K562 (cell line): Measurements from ENCODE around the gene CSNK1G2. TPM values are rescaled to one million over a fixed set of nuclear protein-coding genes. Genes with fewer than 3 reads are reported as not detected.

Source experiments
- ARID2 ChIP-seq: fragments of 450-650 bp; IDR thresholded peaks from 2 replicates; pipeline ENCODE4 v1.6.1; 2017; ENCODE audit warnings: antibody characterized with exemption, mild to moderate bottlenecking
- ELF2 ChIP-seq: fragments of 250-450 bp; sonication (Bioruptor Pico); IDR thresholded peaks from 2 replicates; pipeline ENCODE4 v1.5.0; 2021; ENCODE audit warnings: mild to moderate bottlenecking
- ELF4 ChIP-seq: fragments of 450-650 bp; formaldehyde crosslinking; IDR thresholded peaks from 2 replicates; pipeline ENCODE4 v1.4.0; 2022; ENCODE audit warnings: missing genetic modification characterization
- ETV6 ChIP-seq, 3 experiments: fragments of 150-350 bp in 1 of 3; sonication (generic) in 1 of 3; formaldehyde crosslinking in 1 of 3; IDR thresholded peaks; 2 replicates each; pipeline versions ENCODE4 v1.6.1 to v1.8.0; 2014 to 2022; ENCODE audit warnings: borderline replicate concordance in 2 of 3, low read depth in 2 of 3, antibody characterized with exemption in 1 of 3, low read length in 1 of 3, mild to moderate bottlenecking in 1 of 3, missing genetic modification reagents in 1 of 3
- FOXP1 ChIP-seq: sonication (generic); formaldehyde crosslinking; IDR thresholded peaks from 2 replicates; pipeline ENCODE4 v1.8.0; 2022; ENCODE audit warnings: mild to moderate bottlenecking, missing genetic modification reagents
- GABPB1 ChIP-seq: sonication (generic); formaldehyde crosslinking; IDR thresholded peaks from 2 replicates; pipeline ENCODE4 v1.8.0; 2022; ENCODE audit warnings: mild to moderate bottlenecking, missing genetic modification reagents
- HDAC2 ChIP-seq: fragments of 450-650 bp; IDR thresholded peaks from 2 replicates; pipeline ENCODE4 v1.6.1; 2016; ENCODE audit warnings: mild to moderate bottlenecking
- KDM4B ChIP-seq, 2 experiments: fragments of 450-650 bp in 1 of 2; sonication (generic) in 1 of 2; IDR thresholded peaks; 2 replicates each; pipeline ENCODE4 v1.6.1; 2016 to 2017; ENCODE audit warnings: borderline replicate concordance in 2 of 2, antibody characterized with exemption in 1 of 2, low read depth in 1 of 2, mild to moderate bottlenecking in 1 of 2
- KLF10 ChIP-seq: fragments of 250-450 bp; sonication (Bioruptor Pico); IDR thresholded peaks from 2 replicates; pipeline ENCODE4 v1.6.1; 2021; ENCODE audit warnings: matching md5 sums
- MAFG ChIP-seq: fragments of 450-650 bp; conservative IDR thresholded peaks from 2 replicates; pipeline ENCODE4 v1.6.1; 2016; ENCODE audit warnings: missing genetic modification characterization, missing compliant biosample characterization
- MTA1 ChIP-seq: fragments of 450-650 bp; IDR thresholded peaks from 2 replicates; pipeline ENCODE4 v1.6.1; 2017; ENCODE audit warnings: borderline replicate concordance
- NFRKB ChIP-seq: fragments of 450-650 bp; IDR thresholded peaks from 2 replicates; pipeline ENCODE4 v1.6.1; 2016; ENCODE audit warnings: low read depth
- NFXL1 ChIP-seq: fragments of 450-650 bp; formaldehyde crosslinking; IDR thresholded peaks from 2 replicates; pipeline ENCODE4 v1.4.0; 2021; ENCODE audit warnings: mild to moderate bottlenecking
- NFYB ChIP-seq: IDR thresholded peaks from 2 replicates; pipeline ENCODE4 v1.6.1; 2011; ENCODE audit warnings: mild to moderate bottlenecking, moderate library complexity; ENCODE audit not compliant: insufficient read length; ENCODE audit errors: extremely low read depth
- PHF8 ChIP-seq: fragments of 200-600 bp; sonication (generic); IDR thresholded peaks from 2 replicates; pipeline ENCODE4 v1.6.1; 2012; ENCODE audit warnings: mixed run types, mild to moderate bottlenecking, inconsistent platforms, low read length, moderate library complexity, borderline replicate concordance
- PTBP1 ChIP-seq: fragments of 200-400 bp; formaldehyde crosslinking; IDR thresholded peaks from 2 replicates; pipeline ENCODE4 v1.6.1; 2017; ENCODE audit warnings: low read depth, low read length
- SMARCC2 ChIP-seq: fragments of 450-650 bp; IDR thresholded peaks from 2 replicates; pipeline ENCODE4 v1.6.1; 2017; ENCODE audit warnings: antibody characterized with exemption, moderate library complexity, mild to moderate bottlenecking, low read depth
- SREBF1 ChIP-seq: fragments of 150-350 bp; IDR thresholded peaks from 2 replicates; pipeline ENCODE4 v1.6.1; 2014; ENCODE audit warnings: antibody characterized with exemption, low read depth, low read length, borderline replicate concordance
- SREBF2 ChIP-seq: sonication (generic); formaldehyde crosslinking; IDR thresholded peaks from 2 replicates; pipeline ENCODE4 v1.4.0; 2020; ENCODE audit warnings: mild to moderate bottlenecking, missing genetic modification reagents
- ZBTB8A ChIP-seq: fragments of 450-650 bp; IDR thresholded peaks from 2 replicates; pipeline ENCODE4 v1.6.1; 2018; ENCODE audit warnings: mild to moderate bottlenecking, moderate library complexity; ENCODE audit not compliant: partially characterized antibody
- ZFPM2 ChIP-seq: fragments of 250-450 bp; sonication (Bioruptor Pico); IDR thresholded peaks from 2 replicates; pipeline ENCODE4 v1.5.1; 2022; ENCODE audit warnings: mild to moderate bottlenecking
- ZHX1 ChIP-seq: fragments of 150-350 bp; conservative IDR thresholded peaks from 2 replicates; pipeline ENCODE4 v1.6.1; 2014; ENCODE audit warnings: low read length
- ZNF133 ChIP-seq: fragments of 250-450 bp; sonication (Bioruptor Pico); IDR thresholded peaks from 2 replicates; pipeline ENCODE4 v1.4.0; 2020; ENCODE audit warnings: mild to moderate bottlenecking
- ZNF146 ChIP-seq: IDR thresholded peaks from one replicate; pipeline ENCODE4 v1.6.1; 2018; ENCODE audit warnings: missing compliant biosample characterization; ENCODE audit not compliant: unreplicated experiment
- ZNF277 ChIP-seq: fragments of 250-450 bp; sonication (Bioruptor Pico); IDR thresholded peaks from 2 replicates; pipeline ENCODE4 v1.8.0; 2022; ENCODE audit warnings: inconsistent platforms, mild to moderate bottlenecking, moderate library complexity, borderline replicate concordance
- ZNF561 ChIP-seq: fragments of 450-650 bp; formaldehyde crosslinking; conservative IDR thresholded peaks from 2 replicates; pipeline ENCODE4 v1.4.0; 2020; ENCODE audit warnings: mild to moderate bottlenecking, moderate library complexity
- polyA plus RNA-seq, 8 experiments: library from polyadenylated mRNA; depleted of rRNA in 4 of 8; stranded (reverse) in 5 of 8; unstranded in 3 of 8; fragments of >200 nt; fragmentation: Nextera tagmentation in 2 of 8; fragmentation: Illumina TruSeq in 1 of 8; extraction: Ambion mirVana in 2 of 8; extraction: Trizol in 1 of 8; gene quantifications; 2 replicates each; pipeline versions ENCODE4 v1.2.1 to v1.2.3, GENCODE V29; 2011 to 2014; ENCODE audit warnings: inconsistent platforms in 1 of 8, missing spikeins in 1 of 8
- total RNA-seq, 7 experiments: library from RNA; depleted of rRNA in 6 of 7; stranded (reverse); fragments of >200 nt in 6 of 7; fragmentation: Illumina TruSeq in 2 of 7; extraction: Trizol in 2 of 7; gene quantifications; 2 replicates each; pipeline versions ENCODE4 v1.2.1 to v1.2.3, GENCODE V29; 2011 to 2021; ENCODE audit warnings: low replicate concordance in 1 of 7

Gene CSNK1G2
- total and polyA plus RNA-seq, 9 of the 15 experiments (the other 6 are each of a cell fraction or from before 2014, with no cell fraction given), result 0.48 to 119 (median 49.5) TPM

- TF ChIP-seq ZHX1 (no peak), PHF8 (no peak; the same call in 1 of the 2 replicates), ZFPM2 (CRISPR knock-in tag) (no peak), ETV6 (IDR thresholded peaks at IDR 0.05; ENCODE audit: borderline replicate concordance in 1 of 2, low read depth in 2 of 2, low read length in 1 of 2) (no peak), ETV6 (CRISPR knock-in tag; IDR thresholded peaks at IDR 0.05; ENCODE audit: borderline replicate concordance) (no peak), ZNF561 (CRISPR knock-in tag) (no peak), NFYB (no peak), NFXL1 (CRISPR knock-in tag) (no peak), KLF10 (CRISPR knock-in tag) (no peak), SMARCC2 (peak; percentile 35; the same call in 1 of the 2 replicates), NFRKB (no peak), MAFG (tag) (no peak), ZNF146 (CRISPR knock-in tag) (no peak), ELF4 (CRISPR knock-in tag) (no peak), PTBP1 (no peak), ELF2 (CRISPR knock-in tag) (no peak), KDM4B (IDR thresholded peaks at IDR 0.05; ENCODE audit: borderline replicate concordance in 2 of 2, low read depth in 1 of 2) (no peak), FOXP1 (no peak), SREBF2 (CRISPR knock-in tag) (no peak), ZBTB8A (no peak), MTA1 (no peak), ZNF277 (no peak), HDAC2 (peak; percentile 76; the same call in 1 of the 2 replicates), SREBF1 (no peak), GABPB1 (CRISPR knock-in tag) (peak; percentile 73; the same call in 1 of the 2 replicates), ARID2 (no peak), ZNF133 (CRISPR knock-in tag) (no peak)
Observed at GRCh38 chr19:1942078-1942933, 1.3 kb downstream of the CSNK1G2 start (continued).
